SJCRH30 (cell line): ENCODE data around the gene NSF. TPM values are rescaled to one million over a fixed set of nuclear protein-coding genes. Genes with fewer than 3 reads are reported as not detected.
"Not testable (repeated sequence)": the region's sequence is repeated elsewhere in the genome, so short reads cannot be mapped to it uniquely, and the experiment has no call there.

Source experiments
- DNase-seq, 2 experiments: peaks; one replicate each; pipeline ENCODE4 v3.0.0-alpha.2; 2015 to 2020
- H3K27ac ChIP-seq: fragments of 250-450 bp; sonication (Bioruptor Pico); 2 replicates; pipeline ENCODE4 v1.5.1; 2020; ENCODE audit warnings: mild to moderate bottlenecking, moderate library complexity
- H3K27me3 ChIP-seq: fragments of 250-450 bp; sonication (Bioruptor Pico); 2 replicates; pipeline ENCODE4 v1.5.1; 2020; ENCODE audit warnings: mild to moderate bottlenecking, moderate library complexity
- H3K36me3 ChIP-seq: fragments of 250-450 bp; sonication (Bioruptor Pico); 2 replicates; pipeline ENCODE4 v1.5.1; 2020; ENCODE audit warnings: mild to moderate bottlenecking, moderate library complexity
- H3K4me1 ChIP-seq: fragments of 250-450 bp; sonication (Bioruptor Pico); 2 replicates; pipeline ENCODE4 v1.5.1; 2020; ENCODE audit warnings: mild to moderate bottlenecking, moderate library complexity
- H3K4me3 ChIP-seq: fragments of 250-450 bp; sonication (Bioruptor Pico); 2 replicates; pipeline ENCODE4 v1.5.1; 2020; ENCODE audit warnings: mild to moderate bottlenecking, moderate library complexity
- H3K9me3 ChIP-seq: fragments of 250-450 bp; sonication (Bioruptor Pico); replicated peaks from 2 replicates; pipeline ENCODE4 v1.5.1; 2020; ENCODE audit warnings: mild to moderate bottlenecking, moderate library complexity
- total RNA-seq: library from RNA; depleted of rRNA; stranded (reverse); fragments of >200 nt; shearing (Covaris generic); gene quantifications from 2 replicates; pipeline ENCODE4 v1.2.3, GENCODE V29; 2014

The NSF gene
- total RNA-seq, 1 experiment from 2014 or later, result 63.3 TPM

DNA sequence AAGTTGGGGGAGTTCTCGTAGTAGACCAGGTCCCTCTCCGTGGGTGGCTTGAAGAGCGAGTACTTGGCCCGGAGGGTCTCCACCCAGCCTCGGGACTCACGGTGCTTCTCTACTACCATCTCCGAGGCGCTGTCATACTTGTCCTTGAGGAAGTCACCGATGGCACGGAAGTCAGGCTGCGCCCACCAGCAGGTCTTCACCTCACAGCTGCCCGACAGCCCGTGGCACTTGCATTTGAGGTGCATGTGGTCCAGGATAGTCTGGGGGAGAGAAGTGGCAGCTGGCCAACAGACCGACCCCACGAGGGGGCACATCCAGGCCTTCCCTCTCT is 178.0 kb downstream of the NSF start:
- peak in 1 of 2 experiments; percentile 1 for DNase-seq
- no peaks in the 10 kb centered on the region for H3K9me3 ChIP-seq

GRCh38 chr17:46768896-46769295 is 178.4 kb downstream of the NSF start:
- not testable (repeated sequence) for H3K4me3 ChIP-seq, H3K27me3 ChIP-seq, H3K36me3 ChIP-seq, H3K4me1 ChIP-seq, DNase-seq, H3K27ac ChIP-seq, H3K9me3 ChIP-seq

More for the DNA sequence above, 178.0 kb downstream of the NSF start:
- Histone ChIP-seq H3K4me1 (peaks cover 7% of the 10 kb centered on the region; the same call in 1 of the 2 replicates), H3K4me3 (no peak overlapping the region), H3K27me3 (no peaks in the 10 kb centered on the region), H3K36me3 (no peaks in the 10 kb centered on the region), H3K27ac (no peak overlapping the region)

DNA sequence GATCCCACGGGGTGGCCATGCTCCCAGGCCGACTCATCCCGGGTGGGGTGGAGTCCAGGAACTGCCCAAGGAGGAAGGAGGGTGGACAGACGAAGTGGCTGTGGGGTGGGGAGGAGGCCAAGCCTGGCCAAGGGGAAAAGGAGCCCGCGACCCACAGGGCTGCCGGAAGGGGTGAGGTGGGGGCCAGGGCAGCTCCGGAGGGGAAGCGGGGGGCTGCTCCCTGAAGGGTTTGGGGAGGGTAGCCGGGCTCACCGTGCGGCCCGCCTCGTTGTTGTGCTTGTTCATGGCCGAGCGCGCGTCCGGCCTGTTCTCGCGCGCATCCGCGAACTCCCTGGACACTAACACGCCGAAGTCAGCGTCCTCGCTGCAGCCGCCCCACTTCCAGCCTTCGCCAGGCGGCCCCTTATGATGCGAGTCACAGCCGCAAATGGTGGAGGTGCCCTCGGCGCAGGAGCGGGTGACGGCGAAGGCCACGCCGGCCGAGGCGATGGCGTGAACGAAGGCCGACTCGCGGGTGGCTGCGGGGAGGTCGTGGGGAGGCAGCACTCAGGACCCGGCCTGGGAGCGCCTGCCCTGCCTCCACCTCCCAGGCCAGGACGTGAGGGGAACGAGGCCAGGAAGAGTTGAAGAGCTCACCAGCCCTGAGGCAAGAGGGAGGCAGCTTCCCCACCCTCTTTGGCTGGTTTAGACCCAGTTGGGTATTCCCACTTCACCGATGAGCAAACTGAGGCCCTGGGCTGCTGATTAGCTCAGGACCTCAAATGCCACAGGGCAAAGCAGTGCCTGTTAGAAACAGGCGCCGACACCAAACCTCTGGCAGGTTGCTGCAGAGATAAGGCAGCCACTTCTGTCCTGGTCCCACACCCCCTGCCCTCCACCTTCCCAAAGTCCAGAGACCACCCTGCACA is 179.3 kb downstream of the NSF start:
- H3K36me3 ChIP-seq, result no peaks in the 10 kb centered on the region
- DNase-seq, result peak in 1 of 2 experiments; percentile 3
- H3K9me3 ChIP-seq, result no peaks in the 10 kb centered on the region
- no peak overlapping the region; the same call in 1 of the 2 replicates for H3K27ac ChIP-seq
- H3K27me3 ChIP-seq, result no peaks in the 10 kb centered on the region
- peaks cover 7% of the 10 kb centered on the region; the same call in 1 of the 2 replicates for H3K4me1 ChIP-seq
- H3K4me3 ChIP-seq, result peak overlapping the region; percentile 80

DNA sequence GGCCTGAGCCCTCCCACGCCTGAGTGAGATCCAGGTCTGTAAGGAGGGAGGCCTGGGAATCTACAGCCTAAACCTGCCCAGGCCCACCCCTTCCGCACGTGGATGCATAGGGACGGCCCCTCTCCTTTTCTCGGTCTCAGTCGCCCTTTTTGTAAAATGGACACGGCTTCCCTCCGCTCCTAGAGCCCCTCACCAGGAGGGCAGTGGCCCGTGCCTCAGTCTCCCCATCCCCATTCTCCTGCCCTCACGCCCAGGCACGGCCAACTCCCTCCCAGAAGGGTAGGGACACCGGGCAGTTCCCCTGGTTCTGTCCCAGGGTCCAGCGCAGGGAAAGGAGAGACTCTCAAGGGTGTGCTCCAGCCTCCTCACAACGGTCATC is 180.0 kb downstream of the NSF start:
- peak; percentile 24 to 35 for DNase-seq
- Histone ChIP-seq H3K9me3 (no peaks in the 10 kb centered on the region), H3K4me3 (peak overlapping the region; percentile 80), H3K36me3 (no peaks in the 10 kb centered on the region), H3K27ac (peak overlapping the region; percentile 66), H3K27me3 (no peaks in the 10 kb centered on the region), H3K4me1 (peaks cover 3% of the 10 kb centered on the region; the same call in 1 of the 2 replicates)

DNA sequence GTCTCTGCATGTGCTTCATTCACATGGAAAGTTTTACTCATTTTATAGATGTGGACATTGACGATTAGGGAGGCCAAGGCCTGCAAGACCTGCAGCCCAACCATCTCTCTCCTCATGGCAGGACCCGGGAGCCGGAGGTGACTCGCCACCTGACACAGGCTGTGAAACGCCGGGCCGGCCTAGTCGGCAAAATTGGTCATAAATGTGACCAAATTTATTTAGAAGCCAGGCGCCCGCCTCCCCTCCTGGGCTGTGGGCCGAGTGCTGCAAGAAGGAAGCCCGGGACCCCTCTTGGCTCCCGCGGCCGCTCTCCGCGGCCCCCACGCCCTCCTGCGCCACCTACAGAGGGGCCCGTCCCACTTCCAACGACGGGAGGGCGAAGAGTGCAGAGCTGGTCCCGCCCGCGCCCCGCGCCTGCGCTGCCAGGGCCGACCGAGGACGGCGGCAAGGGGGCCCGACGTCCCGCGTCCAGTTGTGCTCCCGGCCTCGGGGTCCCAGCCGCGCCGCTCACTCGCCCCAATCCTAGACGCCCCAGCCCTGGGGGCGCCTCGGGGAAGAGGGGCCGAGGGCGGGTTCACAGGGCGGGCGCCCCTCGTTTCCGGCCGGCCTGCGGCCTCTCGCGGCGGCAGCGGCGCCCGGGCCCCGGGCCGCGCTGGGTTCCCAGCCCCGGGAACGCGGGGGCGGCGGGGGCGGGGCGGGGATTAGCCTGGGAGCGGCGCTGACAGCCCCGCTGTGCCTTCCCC is 180.5 kb downstream of the NSF start:
- Histone ChIP-seq H3K4me1 (0 out of 2 replicates have a peak, but pooled peaks cover 3% of the 10 kb centered on the region), H3K36me3 (no peaks in the 10 kb centered on the region), H3K9me3 (no peaks in the 10 kb centered on the region), H3K27ac (peak overlapping the region; percentile 66), H3K27me3 (no peaks in the 10 kb centered on the region), H3K4me3 (peak overlapping the region; percentile 80)
- peak; percentile 78 to 79 for DNase-seq

DNA sequence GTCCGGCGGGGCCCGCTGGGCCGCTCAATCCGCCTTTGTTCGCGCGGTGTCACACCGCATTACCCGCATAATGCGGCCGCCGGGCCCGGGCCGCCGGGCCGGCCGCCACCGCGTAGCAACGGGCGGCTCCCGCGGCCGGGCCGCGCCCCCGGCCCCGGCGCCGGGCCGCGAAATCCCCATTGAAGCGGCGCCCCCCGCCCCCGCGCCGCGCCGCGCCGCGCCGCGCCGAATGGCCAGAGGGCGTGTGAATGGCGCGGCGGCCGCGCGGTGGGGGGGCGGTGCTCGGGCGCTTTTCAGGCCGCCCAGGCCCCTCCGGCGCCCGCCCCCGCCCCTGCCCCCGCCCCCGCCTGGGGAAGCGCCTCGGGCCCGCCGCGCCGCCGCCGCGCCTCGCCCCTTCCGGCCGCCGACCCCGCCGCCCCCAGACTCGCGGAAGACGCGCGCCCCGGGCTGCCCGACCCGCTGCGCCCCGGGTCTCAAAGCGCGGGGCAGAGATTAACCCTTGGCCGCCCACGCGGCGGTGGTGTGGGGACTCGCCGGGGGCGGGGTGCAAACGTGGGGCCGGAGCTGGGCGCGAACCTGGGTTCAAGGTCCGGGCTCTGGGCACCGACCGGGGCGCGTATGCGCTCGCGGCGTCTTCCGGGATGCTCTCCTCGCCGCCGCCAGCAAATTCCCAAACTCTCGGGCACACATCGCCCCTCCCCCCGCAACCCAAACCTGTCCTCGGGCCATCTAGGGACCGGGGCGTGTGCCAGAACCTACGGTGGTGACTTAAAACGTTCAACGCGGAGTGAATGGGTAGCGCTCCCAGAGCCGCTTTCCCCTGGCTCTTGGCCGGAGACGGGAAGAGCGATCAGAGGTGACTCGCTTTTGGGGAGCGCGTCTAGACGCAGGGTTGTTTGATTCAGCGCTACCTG is 181.3 kb downstream of the NSF start:
- Histone ChIP-seq H3K9me3 (no peaks in the 10 kb centered on the region), H3K4me1 (0 out of 2 replicates have a peak, but pooled peaks cover 3% of the 10 kb centered on the region), H3K27ac (peak overlapping the region; percentile 56), H3K36me3 (no peaks in the 10 kb centered on the region), H3K27me3 (no peaks in the 10 kb centered on the region), H3K4me3 (peak overlapping the region; percentile 80)
- DNase-seq, result peak; percentile 67 to 74

GRCh38 chr17:46772475-46773220 is 182.2 kb downstream of the NSF start:
- Histone ChIP-seq H3K27me3 (no peaks in the 10 kb centered on the region), H3K9me3 (no peaks in the 10 kb centered on the region), H3K4me1 (0 out of 2 replicates have a peak, but pooled peaks cover 3% of the 10 kb centered on the region), H3K27ac (peak overlapping the region; percentile 56), H3K4me3 (peak overlapping the region; percentile 80), H3K36me3 (no peaks in the 10 kb centered on the region)
- no peak for DNase-seq

GRCh38 chr17:46773221-46773605 is 182.7 kb downstream of the NSF start:
- Histone ChIP-seq H3K27ac (no peak overlapping the region), H3K4me3 (no peak overlapping the region), H3K4me1 (0 out of 2 replicates have a peak, but pooled peaks cover 3% of the 10 kb centered on the region), H3K36me3 (no peaks in the 10 kb centered on the region), H3K27me3 (no peaks in the 10 kb centered on the region), H3K9me3 (no peaks in the 10 kb centered on the region)
- DNase-seq, result no peak

- no peaks in the 10 kb centered on the region for H3K27me3 ChIP-seq
- no peak for DNase-seq
- no peak overlapping the region for H3K4me3 ChIP-seq
- 0 out of 2 replicates have a peak, but pooled peaks cover 3% of the 10 kb centered on the region for H3K4me1 ChIP-seq
- H3K36me3 ChIP-seq, result no peaks in the 10 kb centered on the region
- H3K9me3 ChIP-seq, result no peaks in the 10 kb centered on the region
- H3K27ac ChIP-seq, result no peak overlapping the region
Observed at GRCh38 chr17:46773676-46774075, 183.2 kb downstream of the NSF start.

- H3K36me3 ChIP-seq, result no peaks in the 10 kb centered on the region
- DNase-seq, result no peak
- no peak overlapping the region for H3K27ac ChIP-seq
- H3K9me3 ChIP-seq, result no peaks in the 10 kb centered on the region
- H3K4me3 ChIP-seq, result no peak overlapping the region
- 0 out of 2 replicates have a peak, but pooled peaks cover 3% of the 10 kb centered on the region for H3K4me1 ChIP-seq
- no peaks in the 10 kb centered on the region; the same call in 1 of the 2 replicates for H3K27me3 ChIP-seq
Observed at GRCh38 chr17:46774108-46774737, 183.8 kb downstream of the NSF start.

GRCh38 chr17:46776298-46777005 is 186.0 kb downstream of the NSF start:
- no peak for DNase-seq
- Histone ChIP-seq H3K27me3 (no peaks in the 10 kb centered on the region; the same call in 1 of the 2 replicates), H3K9me3 (no peaks in the 10 kb centered on the region), H3K27ac (no peak overlapping the region), H3K36me3 (no peaks in the 10 kb centered on the region), H3K4me1 (no peaks in the 10 kb centered on the region), H3K4me3 (no peak overlapping the region)

DNA sequence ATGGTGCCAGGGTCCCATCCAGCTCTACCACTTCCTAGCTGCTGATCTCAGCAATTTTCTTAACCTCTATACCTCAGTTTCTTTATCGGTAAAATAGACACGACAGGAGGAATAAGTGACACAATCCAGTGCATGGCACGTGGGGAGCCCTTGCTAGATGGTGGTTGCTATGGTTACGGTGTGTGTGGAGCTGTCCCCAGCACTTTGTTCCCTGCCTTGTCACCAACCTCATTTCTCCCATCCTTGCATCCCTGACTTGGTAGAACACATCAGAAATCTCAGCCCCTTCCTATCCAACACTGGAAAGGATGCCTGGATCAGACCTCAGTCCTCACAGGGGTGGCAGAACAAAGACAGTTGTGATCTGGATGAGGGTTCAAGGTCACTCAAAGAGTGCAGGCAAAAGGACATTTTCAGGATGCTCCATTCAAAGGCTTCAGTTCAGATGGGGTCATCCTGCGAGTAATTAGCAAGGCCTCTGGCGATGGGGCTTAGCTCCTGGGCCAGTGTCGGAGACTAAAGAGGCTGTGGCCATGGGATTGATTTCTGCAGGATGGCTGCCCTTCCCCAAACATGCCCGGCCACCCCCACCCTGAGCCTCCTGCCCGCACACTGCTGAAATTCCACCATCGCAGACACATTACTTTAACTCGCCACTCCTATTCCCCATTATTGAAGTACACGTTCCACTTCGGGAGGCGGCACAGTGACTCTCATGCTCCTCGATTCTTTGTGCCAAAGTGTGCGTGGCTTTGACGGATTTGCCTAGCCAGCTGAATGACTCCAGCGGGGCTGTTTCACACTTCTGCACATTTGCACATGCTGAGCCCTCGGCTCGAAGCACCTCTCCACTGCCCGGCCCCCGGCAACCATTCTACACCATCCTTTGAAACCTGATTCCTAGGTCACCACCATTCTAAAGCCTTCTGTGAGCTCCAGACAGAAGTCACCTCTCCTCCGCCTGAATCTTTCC is 187.8 kb downstream of the NSF start:
- Histone ChIP-seq H3K4me3 (no peak overlapping the region), H3K27me3 (no peaks in the 10 kb centered on the region; the same call in 1 of the 2 replicates), H3K36me3 (no peaks in the 10 kb centered on the region), H3K9me3 (no peaks in the 10 kb centered on the region), H3K4me1 (no peaks in the 10 kb centered on the region), H3K27ac (no peak overlapping the region)
- peak in 1 of 2 experiments; percentile 50 for DNase-seq
